GM11168 (cell line): ENCODE measurements around the gene KCNAB1.
"Not testable (repeated sequence)": the region's sequence is repeated elsewhere in the genome, so short reads cannot be mapped to it uniquely, and the experiment has no call there.

Experiments
- in situ Hi-C: fragments of 300-500 bp; cut with MboI; formaldehyde crosslinking; loops from one replicate; pipeline ENCODE4 v1.12.0; 2022; ENCODE audit warnings: low sequenced_read_pairs; ENCODE audit not compliant: unreplicated experiment

The KCNAB1 gene

DNA sequence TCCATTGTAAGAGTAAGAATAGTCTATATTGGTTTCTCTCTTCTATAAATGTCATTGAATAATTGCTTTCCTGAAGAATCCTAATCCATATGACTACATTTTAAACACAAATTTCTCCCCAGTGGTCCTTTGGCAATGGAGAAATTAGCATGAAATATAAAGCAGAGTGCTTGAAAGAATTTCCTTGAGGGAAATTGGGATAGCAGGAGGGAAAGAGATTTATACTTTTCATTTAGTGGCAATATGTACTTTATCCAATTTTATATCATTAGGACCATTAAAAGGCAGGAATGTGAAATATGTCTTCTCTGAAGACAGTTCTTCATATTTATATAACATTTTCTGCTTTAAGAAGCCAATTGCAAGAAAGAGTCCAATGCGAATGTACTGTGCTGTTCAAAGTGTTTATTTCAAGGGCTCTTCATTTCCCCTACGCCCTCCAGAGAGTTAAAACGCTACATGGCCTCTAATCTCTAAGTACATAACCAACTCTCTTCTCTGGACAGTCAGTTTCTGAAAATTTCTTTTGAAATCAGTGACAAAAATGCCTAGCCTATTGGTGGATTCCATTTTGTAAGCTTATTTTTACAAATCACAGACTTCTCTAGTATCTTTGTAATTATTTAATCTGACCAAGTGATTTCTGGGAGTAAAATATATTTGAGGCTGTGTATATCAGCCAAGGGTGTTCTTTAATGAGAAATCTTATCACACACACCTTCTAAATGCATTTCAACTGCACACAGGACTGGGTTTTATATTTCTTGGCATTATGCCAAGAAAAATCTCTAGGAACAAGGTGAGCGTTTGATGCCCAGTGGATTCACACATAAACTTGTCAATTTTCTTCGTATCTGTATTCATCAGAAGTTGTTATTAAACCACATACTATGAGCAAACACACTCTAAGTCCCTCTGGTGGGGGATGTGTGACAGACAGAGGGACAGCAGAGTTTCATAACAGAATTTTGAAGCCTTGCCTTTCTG, 51.2 kb downstream of the KCNAB1 start:
- in situ Hi-C loops: loop anchor here (25.0 kb wide), 2 partner anchors 491 to 916 kb away; partner anchors contain the start of gene TIPARP

DNA sequence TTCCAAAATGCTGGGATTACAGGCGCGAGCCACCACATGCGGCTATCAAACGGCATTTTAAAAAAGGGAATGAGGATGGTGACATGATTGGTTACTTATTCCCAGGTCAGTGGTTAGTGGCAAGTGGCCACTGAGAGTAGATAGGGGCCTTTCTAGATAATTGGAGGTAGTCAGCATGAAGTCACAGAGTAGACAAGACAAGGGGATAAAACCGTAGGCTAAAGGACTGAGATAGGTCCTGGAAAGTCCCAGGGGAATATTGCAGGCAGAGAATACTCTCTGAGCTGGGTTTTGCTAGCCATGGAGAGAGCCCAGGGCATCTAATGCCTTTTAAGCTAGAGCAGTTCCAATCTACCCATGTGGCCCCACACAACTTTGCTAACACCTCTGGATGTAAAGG, 52.2 kb downstream of the KCNAB1 start:
- in situ Hi-C loops: loop anchor here (25.0 kb wide), 2 partner anchors 490 to 915 kb away; partner anchors contain the start of gene TIPARP

DNA sequence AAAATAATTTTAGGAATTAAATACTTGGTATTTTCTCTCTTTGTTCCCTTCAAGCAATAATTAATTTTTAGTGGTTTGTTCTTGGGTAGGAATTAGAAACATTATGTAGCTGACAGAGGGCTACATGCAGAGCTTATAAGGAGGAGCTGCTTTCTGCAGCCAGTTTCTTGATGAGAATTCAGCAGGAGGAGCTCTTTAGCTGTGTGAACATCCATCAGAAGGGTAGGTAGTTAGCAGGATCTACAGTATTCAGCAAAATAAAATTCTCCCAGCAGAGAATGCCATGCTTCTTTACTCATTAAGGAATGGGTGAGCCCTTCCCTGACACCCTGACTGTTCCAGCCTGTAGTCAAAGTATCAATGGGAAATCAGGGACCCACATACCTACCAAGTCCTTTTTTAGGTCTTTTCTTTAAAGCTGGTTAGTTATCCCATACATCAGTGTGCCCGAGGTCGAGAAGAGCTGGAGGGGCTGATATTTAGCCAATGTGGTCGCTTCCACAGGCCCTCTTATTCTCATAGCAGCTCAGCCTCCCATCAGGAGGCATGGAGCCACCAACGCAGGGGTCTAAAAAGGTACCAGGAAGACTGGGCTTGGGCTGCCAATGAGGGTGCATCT, 54.0 kb downstream of the KCNAB1 start:
- in situ Hi-C loops: loop anchor here (25.0 kb wide), 2 partner anchors 488 to 913 kb away; partner anchors contain the start of gene TIPARP

GRCh38 chr3:156175570-156175969, 55.2 kb downstream of the KCNAB1 start:
- in situ Hi-C loops: no loop called here

DNA sequence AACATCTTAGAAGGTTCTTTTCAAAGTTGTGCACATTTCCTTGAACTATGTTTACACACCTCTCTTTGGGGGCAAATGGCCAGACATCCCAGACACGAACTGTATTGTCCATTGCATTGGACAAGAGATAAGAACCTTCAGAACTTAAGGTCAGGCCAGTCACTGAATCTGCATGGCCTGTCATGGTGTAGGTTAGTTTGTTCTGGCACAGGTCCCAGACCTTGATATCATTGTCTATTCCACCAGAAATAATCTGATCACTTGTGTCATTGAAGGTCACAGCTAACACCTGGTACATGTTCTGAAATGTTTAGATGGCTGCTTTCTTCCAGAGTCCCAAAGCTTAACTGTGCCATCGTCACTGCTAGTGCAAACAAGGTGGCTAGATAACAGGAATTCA, 55.7 kb downstream of the KCNAB1 start:
- in situ Hi-C loops: no loop called here

- in situ Hi-C loops: no loop called here
Observed at GRCh38 chr3:156176629-156177210, 56.3 kb downstream of the KCNAB1 start.

DNA sequence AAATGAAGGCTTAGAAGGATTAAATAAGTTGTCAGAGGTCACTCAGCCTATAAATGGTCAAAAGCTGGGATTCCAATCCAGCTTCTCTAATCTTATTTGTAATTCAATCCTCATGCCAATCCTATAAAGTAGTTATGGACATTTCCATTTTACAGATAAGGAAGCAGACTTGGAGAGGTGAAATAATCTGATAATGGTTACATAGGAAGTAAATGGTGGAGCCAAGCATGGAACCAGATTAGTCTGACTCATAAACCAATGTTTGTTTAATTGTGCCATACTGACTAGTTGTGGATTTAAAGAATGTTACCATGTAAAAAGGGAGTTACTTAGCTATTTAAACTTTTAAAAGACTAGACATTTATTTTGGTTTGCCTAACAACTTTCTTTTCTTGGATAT, 59.7 kb downstream of the KCNAB1 start:
- in situ Hi-C loops: no loop called here

DNA sequence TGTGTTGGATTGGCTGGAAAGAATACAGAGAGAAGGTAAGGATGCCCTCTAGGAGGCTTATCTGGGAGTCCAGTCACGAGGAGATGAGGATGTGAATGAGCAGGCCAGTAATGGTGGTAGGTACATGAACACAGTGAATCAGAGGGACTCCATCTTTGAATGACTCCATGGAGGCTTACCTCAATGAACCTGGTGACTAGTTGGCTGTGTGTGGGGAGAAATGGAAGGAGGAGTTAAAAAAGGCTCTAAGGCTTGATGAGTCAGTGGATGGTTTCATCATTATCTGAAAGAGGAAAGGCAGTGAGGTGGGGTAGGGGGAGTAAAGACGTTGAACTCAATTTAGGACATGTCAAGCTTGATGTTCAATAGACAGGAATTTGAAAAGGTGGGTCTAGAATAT, 61.1 kb downstream of the KCNAB1 start:
- in situ Hi-C loops: no loop called here

- in situ Hi-C loops: no loop called here
Observed at GRCh38 chr3:156183396-156183795, 63.0 kb downstream of the KCNAB1 start.

- in situ Hi-C loops: no loop called here
Observed at GRCh38 chr3:156184156-156184555, 63.8 kb downstream of the KCNAB1 start.

DNA sequence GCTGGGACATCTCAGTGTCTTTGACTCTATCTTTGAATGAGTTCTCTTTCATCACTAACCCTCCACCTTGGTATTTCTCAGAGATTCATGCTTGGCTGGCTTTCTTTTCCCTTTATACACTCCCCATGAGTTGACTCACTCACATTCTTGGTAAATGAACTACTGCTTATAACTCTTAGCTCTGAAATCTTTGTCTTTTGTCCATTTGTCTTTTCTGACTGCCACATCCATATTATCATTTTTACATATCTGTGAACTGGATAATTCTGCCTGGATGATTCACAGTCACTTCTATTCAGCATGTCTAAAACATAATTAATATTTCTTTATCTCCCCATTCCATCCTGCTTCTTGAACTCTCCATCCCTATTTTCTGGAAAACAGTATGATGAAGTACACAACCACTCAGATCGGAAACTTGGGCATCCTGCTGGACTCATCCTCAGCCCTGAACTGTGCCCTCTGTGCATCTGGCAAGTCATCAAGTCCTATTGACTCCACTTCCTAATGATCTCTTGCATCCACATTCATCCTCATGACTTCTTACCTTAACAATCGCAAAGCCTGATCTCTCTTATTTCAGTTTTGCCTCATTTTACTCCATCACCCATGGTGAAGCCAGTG, 66.9 kb downstream of the KCNAB1 start:
- in situ Hi-C loops: no loop called here

DNA sequence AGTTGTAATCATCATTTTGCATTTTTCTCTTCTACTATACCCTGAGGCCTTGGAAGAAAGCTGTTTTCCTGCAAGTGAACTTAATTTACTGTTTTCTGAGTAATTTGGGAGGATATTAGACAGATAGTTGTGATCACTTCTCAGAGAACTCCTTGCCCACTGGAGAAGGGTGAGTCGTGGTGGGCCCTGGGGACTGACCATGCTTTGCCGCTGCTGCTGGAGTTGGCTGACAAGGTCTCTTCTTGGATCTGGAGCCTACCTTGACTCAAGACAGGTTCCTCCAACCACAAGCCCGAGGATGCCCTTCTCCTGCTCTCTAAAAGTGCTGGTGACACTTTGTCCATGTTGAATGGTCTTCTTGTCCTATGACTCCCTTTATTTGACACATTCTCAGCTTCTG, 68.4 kb downstream of the KCNAB1 start:
- in situ Hi-C loops: no loop called here

- in situ Hi-C loops: no loop called here
Observed at GRCh38 chr3:156189927-156190326, 69.5 kb downstream of the KCNAB1 start.

GRCh38 chr3:156194945-156195344, 74.6 kb downstream of the KCNAB1 start:
- in situ Hi-C loops: not testable (repeated sequence)

- in situ Hi-C loops: not testable (repeated sequence)
Observed at GRCh38 chr3:156197152-156197551, 76.8 kb downstream of the KCNAB1 start.

- in situ Hi-C loops: no loop called here
Observed at GRCh38 chr3:156201411-156202405, 81.3 kb downstream of the KCNAB1 start.

DNA sequence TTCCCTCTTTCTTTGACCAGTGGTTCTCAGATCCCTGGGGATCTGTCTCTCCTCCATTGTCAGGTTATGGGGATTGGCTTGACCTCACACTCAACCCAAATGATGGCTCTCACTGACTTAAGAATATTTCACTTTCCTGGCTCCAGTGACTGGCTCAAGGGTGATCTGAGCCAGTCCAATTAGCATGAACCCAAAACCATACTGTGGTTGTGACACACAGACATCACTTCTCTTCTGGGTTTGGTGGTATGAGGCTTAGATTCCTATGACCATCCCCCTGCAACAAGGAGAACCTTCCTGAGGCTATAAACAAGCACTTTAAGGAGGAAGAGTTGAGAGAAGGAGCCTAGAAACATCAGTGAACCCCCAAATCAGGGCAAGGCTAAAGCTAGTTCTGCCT, 85.8 kb downstream of the KCNAB1 start:
- in situ Hi-C loops: no loop called here

GRCh38 chr3:156207802-156208685, 87.7 kb downstream of the KCNAB1 start:
- in situ Hi-C loops: no loop called here
